ENCODE data around the gene TMEM30B. TPM values are rescaled to one million over a fixed set of nuclear protein-coding genes. Genes with fewer than 3 reads are reported as not detected.
"Not testable (repeated sequence)": the region's sequence is repeated elsewhere in the genome, so short reads cannot be mapped to it uniquely, and the experiment has no call there.

The TMEM30B gene, protein sequence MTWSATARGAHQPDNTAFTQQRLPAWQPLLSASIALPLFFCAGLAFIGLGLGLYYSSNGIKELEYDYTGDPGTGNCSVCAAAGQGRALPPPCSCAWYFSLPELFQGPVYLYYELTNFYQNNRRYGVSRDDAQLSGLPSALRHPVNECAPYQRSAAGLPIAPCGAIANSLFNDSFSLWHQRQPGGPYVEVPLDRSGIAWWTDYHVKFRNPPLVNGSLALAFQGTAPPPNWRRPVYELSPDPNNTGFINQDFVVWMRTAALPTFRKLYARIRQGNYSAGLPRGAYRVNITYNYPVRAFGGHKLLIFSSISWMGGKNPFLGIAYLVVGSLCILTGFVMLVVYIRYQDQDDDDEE
- total RNA-seq = 0.20 and 0.22 TPM in 2 replicates

DNA sequence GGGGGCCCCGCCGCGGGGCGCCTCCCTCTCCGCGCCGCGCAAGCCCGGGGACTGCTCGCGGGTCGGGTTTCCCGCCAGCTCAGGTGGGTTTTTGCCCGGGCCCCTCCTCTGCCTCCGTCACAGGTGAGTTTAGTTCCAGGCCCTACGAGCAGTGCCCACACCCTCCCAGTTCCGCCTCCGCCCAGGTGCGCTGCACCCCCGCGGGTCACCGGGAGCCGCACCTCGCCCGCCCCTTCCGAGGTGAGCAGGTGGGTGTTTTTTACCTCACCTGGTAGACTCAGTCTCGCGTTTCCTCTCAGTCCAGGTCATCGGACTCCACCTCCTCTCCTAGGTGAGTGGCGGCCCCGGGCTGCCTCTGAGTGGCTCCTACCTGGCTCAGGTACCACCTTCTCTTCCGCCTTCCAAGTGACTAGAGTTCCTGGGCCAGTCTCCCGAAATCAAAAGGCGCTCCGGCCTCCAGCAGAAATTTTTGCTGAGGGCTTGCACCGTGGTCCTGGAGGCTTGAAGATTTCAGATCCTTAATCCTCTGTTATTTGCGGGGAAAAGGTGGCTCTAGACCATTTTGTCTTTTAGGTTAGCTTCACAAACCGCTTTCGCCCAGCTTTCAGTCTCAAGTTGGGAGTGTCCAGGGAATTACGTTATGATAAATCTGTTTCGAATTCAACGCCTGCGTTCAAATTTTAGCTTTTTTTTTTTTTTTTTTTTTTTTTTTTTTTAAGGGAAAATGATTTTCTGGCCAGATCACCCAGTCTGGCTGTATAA, at the start of gene TMEM30B:
Gene TMEM30B, minus strand, starts transcription at position 153 of the 762 bp plus-strand sequence. CDS start 191 bp downstream, outside the sequence.
- DNase-seq (ENCODE audit: low read depth in 2 of 2) = no peak

DNA sequence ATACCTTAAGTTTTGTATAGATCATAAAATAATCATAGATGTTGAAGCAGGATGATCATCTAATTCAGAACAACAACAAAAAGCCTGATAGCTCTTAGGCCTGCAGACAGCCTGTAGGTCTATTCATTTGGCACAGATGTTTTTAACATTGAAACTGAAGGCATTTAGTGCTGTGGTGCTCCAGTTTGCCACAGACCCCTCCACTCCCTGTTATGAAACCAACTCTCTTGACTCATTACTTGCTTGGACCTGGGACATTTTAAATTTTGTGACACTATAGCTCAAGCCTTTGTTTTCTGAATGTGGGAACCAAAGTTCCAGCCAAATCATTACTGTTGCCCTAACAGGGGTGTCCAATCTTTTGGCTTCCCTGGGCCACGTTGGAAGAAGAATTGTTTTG, 49.4 kb upstream of the TMEM30B start:
- no peak for DNase-seq (ENCODE audit: low read depth in 2 of 2)

DNA sequence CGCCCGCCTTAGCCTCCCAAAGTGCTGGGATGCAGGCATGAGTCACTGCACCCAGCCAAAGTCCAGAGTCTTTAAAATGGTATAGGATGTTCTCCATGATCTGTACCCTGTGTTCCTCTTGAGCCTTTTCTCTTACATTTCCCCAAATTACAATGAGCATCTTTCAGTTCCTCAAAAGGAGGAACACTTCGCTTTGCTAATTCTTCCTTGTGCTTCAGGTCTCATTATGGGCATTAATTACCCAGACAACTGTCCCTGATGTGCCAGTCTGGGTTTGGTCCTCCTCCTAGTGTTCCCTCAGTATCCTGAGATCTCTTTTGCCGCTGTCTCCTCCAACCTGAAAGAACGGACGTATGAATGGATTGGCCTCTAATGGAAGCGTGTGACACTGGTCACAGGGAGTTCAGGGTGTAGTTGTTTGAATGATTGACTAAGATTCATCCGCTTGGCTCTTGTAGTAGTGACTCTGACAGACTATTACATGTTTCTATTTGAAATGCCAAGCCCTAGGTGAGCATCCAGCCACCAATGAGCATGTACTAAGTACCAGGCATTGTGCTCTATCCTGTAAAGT, 48.4 kb upstream of the TMEM30B start:
- no peak for DNase-seq (ENCODE audit: low read depth in 2 of 2)

DNA sequence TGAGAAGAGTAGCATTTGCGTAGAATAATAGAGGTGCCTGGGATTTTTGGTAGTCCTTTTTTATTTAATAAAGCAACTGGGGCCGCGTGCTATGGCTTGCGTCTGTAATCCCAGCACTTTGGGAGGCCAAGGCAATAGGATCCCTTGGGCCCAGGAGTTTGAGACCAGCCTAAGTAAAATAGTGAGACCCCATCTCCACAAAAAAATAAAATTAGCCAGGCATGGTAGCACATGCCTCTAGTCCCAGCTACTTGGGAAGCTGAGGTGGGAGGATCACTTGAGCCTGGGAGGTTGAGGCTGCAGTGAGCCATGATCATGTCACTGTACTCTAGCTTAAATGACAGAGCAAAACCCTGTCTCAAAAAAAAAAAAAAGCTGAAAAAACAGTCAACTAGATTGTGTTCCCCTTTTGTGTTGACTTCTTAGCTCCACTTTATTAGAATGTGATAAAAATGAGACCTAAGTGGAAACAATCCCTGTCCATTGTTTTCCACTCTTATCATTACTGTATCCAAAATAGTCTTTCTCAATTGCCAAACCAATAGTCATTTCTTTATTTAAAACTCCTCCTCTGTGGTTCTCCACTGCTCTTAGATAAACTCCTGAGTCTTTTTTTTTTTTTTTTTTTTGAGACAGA, 47.6 kb upstream of the TMEM30B start:
- peak in 1 of 2 donors; percentile 35 for DNase-seq (ENCODE audit: low read depth in 2 of 2)

DNA sequence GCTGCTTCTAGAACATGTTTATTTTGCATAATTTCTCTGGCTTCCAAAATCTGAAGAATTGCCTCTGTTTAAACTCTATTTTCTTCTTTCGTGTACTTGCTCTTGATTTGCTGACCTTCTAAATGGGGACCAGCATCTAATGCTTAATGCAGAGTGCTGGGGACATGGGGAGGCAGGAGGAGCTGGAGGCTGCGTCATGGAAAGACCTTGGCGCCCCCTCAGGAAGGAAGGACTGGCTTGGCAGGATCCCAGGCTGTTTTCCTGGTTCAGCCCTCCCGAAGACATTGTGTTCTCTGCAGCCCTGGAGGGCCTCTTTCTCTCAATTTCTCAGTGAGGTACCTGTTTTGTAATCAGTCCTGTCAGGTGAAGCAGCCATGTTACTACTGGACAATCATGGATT, 45.7 kb upstream of the TMEM30B start:
- DNase-seq (ENCODE audit: low read depth in 2 of 2) = peak; percentile 95 to 96

DNA sequence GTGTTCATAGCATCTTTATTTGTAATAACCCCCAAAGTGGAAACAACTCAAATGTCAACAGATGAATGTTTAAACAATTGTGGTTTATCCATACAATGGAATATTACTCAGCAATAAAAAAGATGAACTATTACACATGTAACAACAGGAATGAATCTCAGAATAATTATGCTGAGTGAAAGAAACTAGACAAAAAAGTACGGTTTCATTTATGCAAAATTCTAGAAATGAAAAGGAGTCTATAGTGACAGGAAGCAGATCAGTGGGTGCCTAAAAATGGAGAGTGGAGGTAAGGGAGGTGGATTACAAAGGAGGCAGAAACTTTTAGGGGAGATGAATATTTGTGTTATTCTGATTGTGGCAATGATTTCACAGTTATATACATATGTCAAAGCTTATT, 45.0 kb upstream of the TMEM30B start:
- DNase-seq (ENCODE audit: low read depth in 2 of 2) = no peak

DNA sequence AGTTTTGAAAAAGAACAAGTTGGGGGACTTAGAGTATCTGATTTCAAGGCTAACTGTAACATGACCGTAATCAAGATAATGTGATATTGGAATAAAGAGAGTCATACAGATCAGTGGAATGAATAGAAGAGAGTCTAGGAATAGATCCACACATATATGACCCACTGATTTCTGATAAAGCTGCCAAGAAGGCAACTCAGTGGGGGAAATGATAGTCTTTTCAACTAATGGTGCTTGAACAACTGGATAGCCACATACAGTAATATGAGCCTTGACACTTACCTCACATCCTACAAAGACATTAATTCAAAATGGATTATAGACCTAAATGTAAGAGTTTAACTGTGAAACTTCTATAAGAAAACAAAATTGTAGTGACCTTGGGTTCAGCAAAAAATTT, 44.0 kb upstream of the TMEM30B start:
- no peak for DNase-seq (ENCODE audit: low read depth in 2 of 2)

DNA sequence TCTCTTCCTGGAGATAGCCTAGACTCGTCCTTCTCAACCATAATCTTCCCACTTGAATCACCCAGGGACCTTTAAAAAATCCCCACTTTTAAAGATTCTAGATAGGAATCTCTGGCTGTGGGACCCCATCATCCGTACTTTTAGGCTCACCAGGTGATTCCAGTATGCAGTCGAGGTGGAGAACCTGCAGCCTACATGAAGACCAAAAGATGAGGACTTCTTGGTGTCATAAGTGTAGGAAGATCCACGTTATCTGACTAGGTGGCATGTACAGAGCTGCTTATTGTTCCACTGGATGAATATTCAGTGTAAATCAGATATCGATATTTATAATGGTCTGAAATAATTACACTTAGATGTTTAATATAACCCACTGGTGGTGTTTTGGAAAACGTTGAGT, 42.8 kb upstream of the TMEM30B start:
- DNase-seq (ENCODE audit: low read depth in 2 of 2) = no peak

DNA sequence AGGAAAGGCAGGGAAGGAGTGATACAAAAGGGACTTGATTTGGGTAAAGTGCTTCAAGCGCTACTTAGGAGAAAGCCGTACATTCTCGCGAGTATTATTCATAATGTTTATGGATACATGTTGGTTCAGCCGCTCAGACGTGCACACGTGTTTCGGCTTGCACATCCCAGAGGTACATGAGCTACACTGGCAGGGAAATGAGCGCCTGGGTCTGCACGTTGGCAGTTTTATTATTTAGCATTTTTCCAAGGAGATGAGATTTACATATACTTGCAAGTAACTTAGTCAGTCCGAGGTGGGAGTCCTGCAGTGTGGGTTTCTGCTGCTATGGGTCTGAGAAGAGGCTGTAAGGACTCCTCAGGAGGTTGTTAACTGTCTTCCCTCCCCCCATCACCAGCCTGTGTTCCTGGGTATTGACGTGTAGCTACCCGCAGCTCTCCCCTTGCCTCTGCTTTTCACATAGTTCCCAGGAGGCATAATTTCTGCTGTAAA, 41.7 kb upstream of the TMEM30B start:
- peak; percentile 72 to 75 for DNase-seq (ENCODE audit: low read depth in 2 of 2)

DNA sequence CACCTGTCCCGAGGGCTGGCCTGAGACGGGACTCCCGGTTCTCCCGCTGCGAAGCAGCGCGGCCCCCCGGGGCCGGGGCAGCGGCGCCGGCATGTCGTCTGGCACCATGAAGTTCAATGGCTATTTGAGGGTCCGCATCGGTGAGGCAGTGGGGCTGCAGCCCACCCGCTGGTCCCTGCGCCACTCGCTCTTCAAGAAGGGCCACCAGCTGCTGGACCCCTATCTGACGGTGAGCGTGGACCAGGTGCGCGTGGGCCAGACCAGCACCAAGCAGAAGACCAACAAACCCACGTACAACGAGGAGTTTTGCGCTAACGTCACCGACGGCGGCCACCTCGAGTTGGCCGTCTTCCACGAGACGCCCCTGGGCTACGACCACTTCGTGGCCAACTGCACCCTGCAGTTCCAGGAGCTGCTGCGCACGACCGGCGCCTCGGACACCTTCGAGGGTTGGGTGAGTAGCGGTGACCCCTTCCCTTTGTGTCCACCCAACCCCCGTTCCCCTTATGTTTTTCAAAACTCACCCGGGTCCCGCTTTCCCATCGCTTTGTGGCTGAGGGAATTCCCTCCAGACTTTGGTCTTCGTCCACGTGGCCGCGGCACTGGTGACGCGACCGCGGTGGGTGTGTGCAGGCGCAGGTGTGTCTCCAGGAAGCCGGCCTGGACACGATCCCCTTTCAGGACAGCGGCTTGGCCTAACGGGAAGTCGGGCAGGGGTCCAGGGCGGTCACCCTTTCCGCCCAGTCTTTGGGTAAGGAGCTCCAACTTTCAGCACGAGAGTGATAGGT, 41.1 kb upstream of the TMEM30B start:
- DNase-seq (ENCODE audit: low read depth in 2 of 2) = peak in 1 of 2 donors; percentile 66

DNA sequence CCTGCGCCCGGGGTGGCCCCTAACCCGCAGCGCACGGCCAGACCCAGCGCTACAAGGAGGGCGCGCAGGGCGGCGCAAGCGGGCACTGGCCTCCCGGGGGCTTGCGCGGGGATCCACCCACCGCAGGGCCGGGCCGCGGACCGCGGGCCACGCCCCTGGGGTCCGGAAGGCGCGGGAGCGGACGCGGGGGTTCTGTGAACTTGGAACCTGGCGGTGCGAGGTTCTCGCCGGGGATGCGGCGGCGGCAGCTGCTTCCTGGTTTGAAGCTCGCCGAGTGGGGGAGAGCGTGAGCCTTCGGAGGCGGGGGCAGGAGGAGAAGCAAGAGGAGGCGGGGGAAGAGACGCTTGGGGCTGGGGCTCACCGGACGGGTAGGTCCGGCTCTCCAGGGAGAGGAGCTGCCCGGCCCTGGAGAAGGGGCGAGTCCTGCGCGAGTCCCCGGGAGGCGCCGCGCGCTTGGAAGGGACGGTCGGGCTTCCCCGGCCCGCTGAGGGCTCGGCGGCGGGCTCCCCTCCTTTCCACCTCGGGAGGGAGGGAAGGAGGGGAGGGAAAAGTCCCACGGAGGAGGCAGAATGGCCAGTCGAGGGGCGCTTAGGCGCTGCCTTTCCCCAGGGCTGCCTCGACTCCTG, 40.4 kb upstream of the TMEM30B start, which contains the start of gene PRKCH:
Gene PRKCH, plus strand, starts transcription at position 195 of the 626 bp plus-strand sequence. CDS start 523 bp downstream, outside the sequence.
- peak; percentile 88 to 94 for DNase-seq (ENCODE audit: low read depth in 2 of 2)

DNA sequence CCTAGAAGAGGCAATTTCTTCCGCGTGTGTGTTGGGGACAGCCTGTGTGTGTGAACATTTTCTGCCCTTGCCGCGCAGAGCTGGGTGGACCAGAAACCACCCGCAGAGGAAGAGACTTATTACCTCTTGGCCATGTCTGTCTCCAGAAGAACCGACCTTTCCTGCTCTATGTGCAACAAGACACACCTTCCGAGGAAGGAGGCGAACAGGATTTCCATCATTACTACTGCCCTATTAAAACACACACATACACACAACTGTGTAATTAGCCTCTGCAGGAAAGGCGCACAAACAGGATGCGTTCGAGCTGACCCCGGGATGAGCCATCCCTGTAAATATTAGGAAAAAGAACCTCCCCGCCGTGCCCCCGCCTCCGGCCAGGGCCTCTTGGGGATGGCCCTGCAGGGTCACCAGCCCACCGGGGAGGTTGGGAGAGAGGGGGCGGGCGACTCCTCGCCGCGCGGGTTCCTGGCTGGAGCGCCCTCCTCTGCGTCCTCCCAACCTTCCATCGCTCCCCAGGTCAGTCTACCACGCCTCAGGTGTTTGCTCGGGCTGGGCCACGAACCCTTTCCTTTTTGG, 39.8 kb upstream of the TMEM30B start:
- peak; percentile 54 to 74 for DNase-seq (ENCODE audit: low read depth in 2 of 2)

DNA sequence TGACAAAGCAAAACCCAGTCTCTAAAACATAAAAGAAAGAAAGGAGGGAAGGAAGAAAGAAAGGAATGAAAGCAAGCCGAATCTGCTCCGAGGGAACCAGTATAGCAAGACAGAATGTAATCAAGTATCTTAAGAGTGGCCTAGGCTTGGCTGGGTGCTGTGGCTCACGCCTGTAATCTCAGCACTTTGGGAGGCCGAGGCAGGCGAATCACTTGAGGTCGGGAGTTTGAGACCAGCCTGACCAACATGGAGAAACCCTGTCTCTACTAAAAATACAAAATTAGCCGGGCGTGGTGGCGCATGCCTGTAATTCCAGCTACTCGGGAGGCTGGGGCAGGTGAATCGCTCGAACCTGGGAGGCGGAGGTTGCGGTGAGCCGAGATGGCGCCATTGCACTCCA, 39.0 kb upstream of the TMEM30B start:
- not testable (repeated sequence) for DNase-seq (ENCODE audit: low read depth in 2 of 2)

DNA sequence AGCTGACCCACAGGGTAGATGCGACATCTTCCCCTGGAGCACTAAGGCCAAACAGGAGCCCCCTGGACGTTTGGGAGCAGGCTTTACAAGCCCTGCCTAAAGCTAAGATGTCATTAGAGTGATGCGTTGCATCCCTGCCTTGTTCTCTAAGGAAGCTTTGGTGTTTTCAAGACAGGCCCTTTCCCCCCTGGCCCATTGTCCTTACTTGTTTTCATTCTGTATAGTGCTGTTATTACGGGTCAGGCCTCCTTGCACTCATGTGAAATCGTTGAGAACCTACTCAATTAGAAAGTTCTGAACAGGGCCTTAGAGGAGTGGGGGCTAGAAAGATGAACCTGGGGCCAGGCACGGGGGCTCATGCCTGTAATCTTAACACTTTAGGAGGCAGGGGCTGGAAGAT, 38.6 kb upstream of the TMEM30B start:
- DNase-seq (ENCODE audit: low read depth in 2 of 2) = no peak

DNA sequence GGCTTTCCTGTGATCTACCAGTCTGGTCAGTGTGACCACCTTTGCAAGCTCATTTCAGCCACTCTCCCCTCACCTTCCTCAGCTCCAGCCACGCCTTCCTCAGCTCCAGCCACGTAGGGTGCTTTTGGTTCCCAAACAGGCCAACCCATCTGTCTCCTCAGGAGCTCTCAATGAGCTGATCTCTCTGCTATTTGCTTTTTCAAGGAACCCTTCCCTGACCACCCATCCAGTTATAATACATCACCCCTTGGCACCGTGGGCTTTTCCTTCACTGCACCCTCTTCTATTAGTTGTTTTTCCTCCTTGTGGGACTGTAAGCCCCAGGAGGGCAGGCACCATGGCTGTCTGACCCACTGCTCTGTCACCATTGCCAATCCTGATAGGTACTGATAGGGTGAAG, 37.9 kb upstream of the TMEM30B start:
- DNase-seq (ENCODE audit: low read depth in 2 of 2) = no peak

DNA sequence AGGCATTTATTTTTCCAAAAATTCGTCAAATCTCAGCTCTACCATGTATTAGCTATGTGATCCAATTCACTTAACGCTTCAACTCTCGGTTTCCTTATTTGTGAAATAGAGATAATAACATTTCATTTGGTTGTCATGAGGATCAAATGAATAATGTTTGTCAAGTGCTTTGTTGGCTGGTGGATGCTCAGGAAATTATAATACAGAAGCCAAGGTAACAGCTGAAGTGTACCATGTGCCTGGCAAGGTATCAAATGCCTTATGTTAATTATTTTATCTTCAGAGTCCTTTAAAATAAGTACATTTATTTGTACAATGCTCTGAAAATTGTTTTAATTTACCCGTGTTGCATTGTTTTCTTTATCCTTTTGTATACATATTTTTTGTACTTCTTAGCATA, 34.2 kb upstream of the TMEM30B start:
- DNase-seq (ENCODE audit: low read depth in 2 of 2) = peak in 1 of 2 donors; percentile 53

DNA sequence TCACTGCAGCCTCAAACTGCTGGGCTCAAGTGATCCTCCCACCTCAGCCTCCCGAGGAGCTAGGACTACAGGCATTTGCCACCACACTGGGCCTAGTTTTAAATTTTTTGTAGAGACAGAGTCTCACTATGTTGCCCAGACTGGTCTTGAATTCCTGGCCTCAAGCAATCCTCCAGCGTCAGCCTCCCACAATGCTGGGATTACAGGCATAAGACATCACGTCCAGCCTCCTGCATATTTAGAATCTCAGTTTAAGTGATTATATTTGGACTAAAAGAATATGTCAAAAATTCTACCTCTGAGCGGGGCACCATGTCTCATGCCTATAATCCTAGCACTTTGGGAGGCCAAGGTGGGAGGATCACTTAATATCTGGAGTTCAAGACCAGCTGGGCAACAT, 27.6 kb upstream of the TMEM30B start:
- not testable (repeated sequence) for DNase-seq (ENCODE audit: low read depth in 2 of 2)

DNA sequence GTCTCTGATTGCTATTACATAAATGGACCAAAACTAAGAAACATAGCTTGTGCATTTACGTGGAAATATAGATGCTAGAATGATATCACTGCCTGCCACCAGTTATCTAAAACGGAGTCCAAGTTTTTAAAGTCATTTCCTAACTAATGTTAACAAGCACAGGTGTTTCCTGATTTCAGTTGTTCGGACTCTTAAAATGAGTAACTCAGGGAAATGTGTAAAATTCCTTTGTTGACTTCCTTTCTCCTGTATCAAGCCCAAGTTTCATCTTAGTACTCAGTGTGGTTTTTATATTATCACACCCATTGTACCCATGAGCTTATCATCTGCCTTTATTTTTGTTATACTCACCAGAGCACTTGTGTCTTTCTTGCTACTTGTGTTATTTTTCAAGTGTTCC, 27.1 kb upstream of the TMEM30B start:
- DNase-seq (ENCODE audit: low read depth in 2 of 2) = peak; percentile 91 to 95

DNA sequence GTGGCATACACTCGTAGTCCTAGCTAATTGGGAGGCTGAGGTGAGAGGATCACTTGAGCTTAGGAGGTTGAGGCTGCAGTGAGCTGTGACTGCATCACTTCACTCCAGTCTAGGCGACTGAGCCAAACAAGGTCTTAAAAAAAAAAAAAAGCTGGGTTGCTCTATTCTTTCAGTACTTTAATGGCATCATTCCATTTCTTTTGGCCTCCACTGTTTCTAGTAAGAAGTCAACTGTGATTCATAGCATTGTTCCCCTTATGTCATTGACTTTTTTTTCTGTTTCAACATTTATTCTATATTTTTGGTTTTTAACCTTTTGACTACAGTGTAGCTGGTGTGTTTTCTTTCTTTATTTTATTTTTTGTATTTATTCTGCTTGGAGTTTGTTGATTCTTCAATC, 23.6 kb upstream of the TMEM30B start:
- DNase-seq (ENCODE audit: low read depth in 2 of 2) = no peak

DNA sequence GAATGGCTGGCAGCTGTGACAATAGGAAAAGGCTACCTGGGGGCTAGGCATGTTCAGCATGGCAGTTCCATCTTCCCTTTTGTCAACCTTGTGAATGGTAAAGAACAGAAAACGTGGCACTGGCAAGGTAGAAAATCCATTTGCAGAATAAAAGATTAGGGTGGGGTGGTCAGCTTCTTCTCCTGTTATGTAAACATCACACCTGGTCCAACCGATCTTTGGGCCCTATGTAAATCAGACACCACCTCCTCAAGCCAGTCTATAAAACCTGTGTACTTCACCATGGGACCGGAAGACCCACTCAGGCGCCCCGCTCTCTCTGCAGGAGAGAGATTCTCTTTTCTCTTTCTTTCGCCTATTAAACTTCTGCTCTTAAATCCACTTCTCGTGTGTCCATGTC, 19.6 kb upstream of the TMEM30B start:
- no peak for DNase-seq (ENCODE audit: low read depth in 2 of 2)
